ENCODE measurements around the gene TCEA3. TPM values are rescaled to one million over a fixed set of nuclear protein-coding genes. Genes with fewer than 3 reads are reported as not detected.

The TCEA3 gene
- total RNA-seq, result 13.7 and 20.2 TPM in 2 replicates

DNA sequence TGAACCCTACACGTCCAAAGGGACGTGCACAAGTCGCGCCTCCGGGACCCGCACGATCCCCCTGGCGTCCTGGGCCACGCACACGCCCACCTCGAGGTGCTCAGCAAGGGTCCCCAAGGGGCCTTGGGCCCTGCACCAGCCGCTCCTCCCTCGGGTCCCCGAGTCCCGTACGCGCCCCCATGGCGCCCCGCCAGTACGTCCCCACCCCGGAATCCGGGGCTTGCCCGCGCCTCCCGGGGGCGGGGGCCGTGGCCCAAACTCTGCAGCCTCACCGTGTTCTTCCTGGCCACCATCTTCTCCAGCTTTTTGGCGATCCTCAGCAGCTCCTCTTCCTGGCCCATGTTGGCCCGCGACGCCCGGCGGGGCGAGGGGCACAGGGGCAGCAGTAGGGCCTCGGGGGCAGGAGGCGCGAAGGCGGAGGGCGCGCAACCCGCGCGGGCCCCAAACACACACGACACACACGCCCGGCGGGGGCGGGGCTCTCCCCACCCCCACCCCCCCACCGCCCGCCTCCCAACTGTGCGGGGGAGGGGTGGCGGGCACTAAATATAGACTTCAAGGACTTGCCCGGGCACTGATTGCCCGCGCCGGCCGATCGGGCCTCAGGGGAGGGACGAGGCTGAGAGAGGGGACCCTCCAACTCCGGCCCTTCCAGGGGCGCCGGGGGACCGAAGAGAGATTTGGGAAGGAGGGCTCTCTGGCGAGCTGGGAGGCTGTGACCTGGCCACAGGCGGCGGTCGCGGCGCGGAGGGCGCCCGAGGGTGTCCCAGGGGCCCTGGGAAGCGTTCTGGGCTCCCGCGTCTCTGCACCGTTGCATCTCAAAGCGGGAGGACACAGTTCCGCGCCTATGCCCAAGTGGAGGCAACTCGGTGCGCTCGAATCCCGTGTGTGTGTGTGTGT is at the start of gene TCEA3:
TCEA3 (minus strand) TSS at position 456 of the 900 bp plus-strand sequence; CDS start at position 341, 115 bp downstream.

DNA sequence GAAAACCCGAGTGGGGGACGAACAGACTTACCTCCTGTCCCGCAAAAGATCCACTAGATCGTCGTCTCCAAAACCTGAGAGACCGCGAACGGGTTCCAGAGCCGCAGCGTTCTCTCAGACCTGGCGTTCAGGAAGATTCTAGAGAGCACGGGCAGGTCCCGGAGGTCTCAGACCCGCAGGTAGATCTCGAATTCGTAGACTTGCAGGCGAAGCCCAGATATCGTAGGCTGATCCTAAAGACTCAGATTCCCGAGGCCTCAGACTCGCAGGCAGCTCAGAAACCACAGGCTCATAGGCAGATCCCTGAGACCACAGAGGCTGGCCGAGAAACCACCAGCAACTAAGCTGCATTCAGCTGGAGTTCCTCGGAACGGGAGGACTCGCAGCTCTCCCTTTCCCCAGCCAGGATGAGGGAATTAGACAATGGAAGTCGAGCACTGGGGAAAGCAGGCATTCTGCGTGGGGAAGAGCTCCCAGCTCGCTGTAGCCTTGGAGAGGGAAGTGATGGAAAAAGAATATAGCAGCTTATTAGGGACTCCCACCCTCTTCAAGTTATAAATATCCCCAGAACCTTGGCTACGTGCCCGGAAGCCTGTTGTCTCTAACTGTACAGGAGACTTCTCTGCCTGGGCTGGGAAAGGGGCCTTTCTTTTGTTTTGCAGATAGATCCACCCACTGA is 55.1 kb downstream of the TCEA3 start, which contains the start of gene ZNF436:
ZNF436 (minus strand) TSS at position 502 of the 679 bp plus-strand sequence. CDS start 1,831 bp downstream, outside the sequence.

DNA sequence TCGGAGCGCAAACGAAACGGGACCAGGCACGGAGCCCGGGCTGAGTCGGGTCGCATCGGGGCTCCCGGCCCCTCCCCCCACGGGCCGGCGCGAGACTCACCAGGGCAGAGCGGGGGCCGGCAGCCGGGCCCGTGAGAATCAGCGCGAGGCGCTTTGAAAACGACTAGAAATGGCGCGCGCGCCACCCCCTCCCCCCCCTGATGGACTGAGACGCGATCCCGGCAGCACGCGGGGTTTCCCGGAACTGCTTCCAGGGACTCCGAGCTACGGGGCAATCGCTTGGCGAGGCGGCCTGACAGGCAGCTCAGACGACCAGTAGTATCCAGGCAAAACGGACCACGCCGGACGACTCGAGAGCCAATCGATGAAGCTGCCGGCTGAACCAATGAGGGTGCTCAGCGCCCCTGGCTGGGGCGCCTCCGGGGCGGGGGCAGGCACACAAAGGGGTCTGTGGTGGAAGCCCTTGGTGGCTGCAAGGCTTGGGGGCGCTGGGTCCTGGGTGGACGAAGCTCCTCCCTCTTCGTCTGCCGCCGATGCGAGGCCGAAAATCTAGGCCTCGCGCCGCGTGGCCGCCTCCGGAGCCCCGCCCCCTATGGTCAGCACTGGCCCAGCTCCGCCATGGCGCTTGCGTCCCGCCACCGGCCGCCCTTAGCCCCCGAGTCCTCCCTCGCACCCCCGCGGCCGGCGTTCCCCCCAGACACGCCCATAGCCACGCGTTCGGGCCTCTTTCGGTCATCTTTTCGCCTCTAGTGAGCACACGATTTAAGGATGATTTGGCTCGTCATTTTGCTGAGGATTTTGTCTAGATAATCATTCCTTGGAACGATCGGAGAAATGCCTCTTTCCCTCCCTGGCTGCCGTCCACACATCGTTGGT is 80.2 kb downstream of the TCEA3 start, which contains the start of gene HNRNPR:
HNRNPR (minus strand) TSS at position 174 of the 876 bp plus-strand sequence. CDS start 3,276 bp downstream, outside the sequence.

Other genes starting within 250 kb of the TCEA3 start
- not detected in 2 replicates for gene HTR1D, start 207.2 kb downstream of the TCEA3 start, total RNA-seq
- gene HNRNPR, start 80.5 kb downstream of the TCEA3 start, total RNA-seq, result 66.0 and 79.9 TPM in 2 replicates
- 31.2 and 56.2 TPM in 2 replicates for gene ZNF436, start 54.9 kb downstream of the TCEA3 start, total RNA-seq
- gene ASAP3, start 59.4 kb upstream of the TCEA3 start, total RNA-seq, result 95.2 and 107 TPM in 2 replicates
- under 0.01 TPM in 1 of 2 replicates, not detected in the other for gene E2F2, start 106.5 kb upstream of the TCEA3 start, total RNA-seq
- gene ID3, start 134.8 kb upstream of the TCEA3 start, total RNA-seq, result 78.9 and 285 TPM in 2 replicates

Data from bronchial smooth muscle cell (primary cell).